Immature natural killer cell (primary cell): ENCODE data around the gene MYO7B. TPM values are rescaled to one million over a fixed set of nuclear protein-coding genes. Genes with fewer than 3 reads are reported as not detected.

Experiments used
- DNase-seq, 3 donors: peaks; one replicate each; pipeline ENCODE4 v3.0.0; 2022; ENCODE audit warnings: mixed read lengths in 1 of 3
- H3K27ac Mint-ChIP-seq, 6 donors: one replicate each; pipeline ENCODE4 v1.8.0; 2020; ENCODE audit warnings: mixed read lengths in 6 of 6, mild to moderate bottlenecking in 5 of 6, inconsistent platforms in 4 of 6, moderate library complexity in 3 of 6
- H3K27me3 Mint-ChIP-seq, 3 donors: one replicate each; pipeline ENCODE4 v1.8.0; 2020 to 2021; ENCODE audit warnings: low read depth in 3 of 3, mild to moderate bottlenecking in 3 of 3, mixed read lengths in 3 of 3, moderate library complexity in 3 of 3, inconsistent platforms in 1 of 3
- H3K36me3 Mint-ChIP-seq, 3 donors: one replicate each; pipeline ENCODE4 v1.8.0; 2020; ENCODE audit warnings: mixed read lengths in 3 of 3, inconsistent platforms in 2 of 3, mild to moderate bottlenecking in 2 of 3
- H3K4me1 Mint-ChIP-seq, 2 donors: one replicate each; pipeline ENCODE4 v1.8.0; 2020; ENCODE audit warnings: inconsistent platforms in 2 of 2, mild to moderate bottlenecking in 2 of 2, mixed read lengths in 2 of 2, moderate library complexity in 1 of 2
- H3K4me3 Mint-ChIP-seq, 5 donors: one replicate each; pipeline ENCODE4 v1.8.0; 2020; ENCODE audit warnings: mild to moderate bottlenecking in 5 of 5, mixed read lengths in 5 of 5, inconsistent platforms in 3 of 5, moderate library complexity in 3 of 5
- H3K9me3 Mint-ChIP-seq, 6 donors: one replicate each; pipeline ENCODE4 v1.8.0; 2020; ENCODE audit warnings: mild to moderate bottlenecking in 6 of 6, mixed read lengths in 6 of 6, inconsistent platforms in 4 of 6, moderate library complexity in 3 of 6
- polyA plus RNA-seq, 3 donors: library from polyadenylated mRNA; unstranded; fragments of 300-500 nt; fragmentation: Illumina TruSeq; gene quantifications; one replicate each; pipeline ENCODE4 v1.2.3, GENCODE V29; 2021

Gene MYO7B
- under 1 TPM in 1 of 3 donors, not detected in 2; 0.37 TPM for polyA plus RNA-seq

DNA sequence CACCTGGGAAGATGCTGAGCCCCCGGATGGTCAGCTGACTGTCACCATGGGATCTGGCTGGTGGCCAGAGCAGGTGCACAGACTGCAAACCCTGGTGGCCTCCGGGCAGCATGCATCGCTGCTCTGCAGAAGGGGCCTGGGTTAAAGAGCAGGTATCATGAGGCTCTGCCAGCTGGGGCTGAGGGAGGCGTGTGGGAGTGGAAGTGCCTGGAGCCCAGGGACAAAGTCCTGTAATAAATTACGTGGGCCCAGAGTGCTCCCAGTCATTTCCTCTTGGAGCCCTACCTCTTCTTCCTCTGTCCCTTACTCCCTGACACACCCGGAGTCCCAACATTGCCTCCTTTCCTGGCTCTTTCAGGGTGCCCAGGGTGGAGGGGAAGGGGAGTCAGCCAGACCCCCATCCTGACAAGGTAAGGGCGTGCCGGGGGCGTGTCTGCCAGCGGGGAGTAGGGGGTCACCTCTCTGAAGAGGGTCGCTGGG, at the start of gene MYO7B:
Gene MYO7B (plus strand): TSS at position 262 of the 480 bp plus-strand sequence. CDS start 24,040 bp downstream, outside the sequence.
- Mint-ChIP-seq H3K4me1 (no peaks in the 10 kb centered on the region), H3K4me3 (no peak within 1 kb of the TSS), H3K27me3 (peaks cover 3 to 7% (median 3%) of the 10 kb centered on the region in 3 donors), H3K9me3 (no peaks in the 10 kb centered on the region), H3K36me3 (no peaks in the 10 kb centered on the region), H3K27ac (no peak within 1 kb of the TSS)
- DNase-seq = no peak

DNA sequence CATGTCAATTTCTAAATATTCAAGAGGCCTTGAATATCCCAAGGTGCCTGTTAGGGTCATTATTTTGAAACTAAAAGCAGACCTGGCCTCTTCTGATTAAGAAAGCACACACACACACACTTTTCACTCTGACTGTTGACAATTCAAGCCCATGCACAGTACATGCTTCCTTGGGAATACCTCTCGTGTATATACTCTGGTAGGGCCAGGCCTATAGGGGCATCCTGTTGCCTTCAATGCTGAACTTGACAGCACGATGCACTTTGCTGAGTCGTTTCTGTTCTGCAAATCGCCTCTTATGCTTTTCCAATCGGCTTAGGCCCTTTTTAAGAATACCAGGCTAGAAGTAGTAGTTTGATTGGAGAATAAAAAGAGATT, 49.8 kb upstream of the MYO7B start:
- Mint-ChIP-seq H3K4me3 (peak overlapping the region in 4 of 5 donors; percentile 48 to 71 (median 61)), H3K36me3 (peaks cover 12 to 50% (median 40%) of the 10 kb centered on the region in 3 donors)

DNA sequence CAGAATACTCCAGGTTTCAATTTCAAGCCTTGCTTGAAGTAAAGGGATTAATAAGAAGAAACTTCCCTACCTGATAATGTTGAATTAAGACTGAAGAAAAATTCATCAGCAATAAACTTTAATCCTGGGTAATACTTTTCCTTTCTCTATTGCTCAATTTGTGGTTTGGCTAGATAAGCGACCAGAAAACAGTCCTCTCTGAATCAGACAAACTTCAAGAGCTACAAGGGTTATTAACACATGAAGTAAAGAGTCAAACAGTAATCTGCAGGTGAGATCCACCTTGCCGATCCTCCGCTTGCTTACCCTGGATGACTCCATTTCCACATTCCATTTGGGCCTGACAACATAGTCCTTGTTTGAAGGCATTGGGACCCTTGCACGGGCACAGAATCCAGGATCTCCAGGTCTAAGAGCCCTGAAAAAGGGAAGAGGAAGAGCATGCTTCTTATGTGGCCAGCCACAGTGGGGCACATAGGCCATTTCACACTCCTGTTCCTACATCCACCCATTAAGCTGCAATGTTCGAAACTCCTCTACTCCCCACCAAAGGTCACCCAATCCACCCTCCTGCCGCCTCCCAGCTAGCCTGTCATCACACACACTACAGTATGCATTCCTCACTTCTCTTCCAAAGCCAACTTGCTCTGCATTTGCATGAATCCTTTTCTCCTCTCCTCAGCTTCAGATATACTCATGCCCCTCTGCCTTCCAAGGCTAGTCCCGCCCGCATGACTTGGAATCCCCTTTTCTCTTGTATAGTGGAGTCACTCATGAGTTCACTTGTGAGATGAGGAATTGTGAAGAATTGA, 49.0 kb upstream of the MYO7B start:
- H3K4me3 Mint-ChIP-seq = peak overlapping the region in 4 of 5 donors; percentile 24 to 68 (median 38)
- no peaks in the 10 kb centered on the region for H3K9me3 Mint-ChIP-seq

More for the DNA sequence above, 49.8 kb upstream of the MYO7B start:
- Mint-ChIP-seq H3K27me3 (peaks cover 0 to 2% (median 0%) of the 10 kb centered on the region in 3 donors), H3K27ac (peak overlapping the region; percentile 74 to 91 (median 84)), H3K4me1 (peaks cover 28 to 43% of the 10 kb centered on the region in 2 donors), H3K9me3 (no peaks in the 10 kb centered on the region)
- DNase-seq = no peak

DNA sequence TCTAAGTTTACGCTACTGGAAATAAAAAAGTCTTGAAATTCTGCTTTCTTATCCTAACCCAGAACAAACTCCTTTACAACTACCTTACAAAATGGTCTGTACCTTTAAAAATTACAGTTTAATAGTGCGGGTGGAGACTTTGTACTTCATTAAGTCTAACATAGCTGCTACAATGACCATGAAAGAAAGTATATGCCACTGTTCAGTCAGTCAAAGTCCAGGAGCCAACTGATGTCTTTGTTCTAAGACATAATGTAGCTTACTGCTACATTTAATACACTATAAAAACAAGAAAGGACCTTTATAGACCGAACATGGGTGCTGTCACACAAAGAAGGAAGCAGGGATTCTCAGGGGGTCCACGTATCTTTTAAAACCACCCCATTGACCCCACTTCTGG, 45.2 kb upstream of the MYO7B start:
- Mint-ChIP-seq H3K27me3 (peaks cover 0 to 1% (median 0%) of the 10 kb centered on the region in 3 donors), H3K9me3 (no peaks in the 10 kb centered on the region), H3K4me1 (peaks cover 19 to 32% of the 10 kb centered on the region in 2 donors), H3K36me3 (peaks cover 28 to 58% (median 50%) of the 10 kb centered on the region in 3 donors), H3K27ac (no peak overlapping the region), H3K4me3 (no peak overlapping the region)
- DNase-seq = no peak

More for the DNA sequence above, 49.0 kb upstream of the MYO7B start:
- Mint-ChIP-seq H3K4me1 (peaks cover 28 to 43% of the 10 kb centered on the region in 2 donors), H3K27ac (peak overlapping the region; percentile 74 to 91 (median 84)), H3K27me3 (peaks cover 0 to 2% (median 1%) of the 10 kb centered on the region in 3 donors), H3K36me3 (peaks cover 17 to 54% (median 41%) of the 10 kb centered on the region in 3 donors)
- no peak for DNase-seq

DNA sequence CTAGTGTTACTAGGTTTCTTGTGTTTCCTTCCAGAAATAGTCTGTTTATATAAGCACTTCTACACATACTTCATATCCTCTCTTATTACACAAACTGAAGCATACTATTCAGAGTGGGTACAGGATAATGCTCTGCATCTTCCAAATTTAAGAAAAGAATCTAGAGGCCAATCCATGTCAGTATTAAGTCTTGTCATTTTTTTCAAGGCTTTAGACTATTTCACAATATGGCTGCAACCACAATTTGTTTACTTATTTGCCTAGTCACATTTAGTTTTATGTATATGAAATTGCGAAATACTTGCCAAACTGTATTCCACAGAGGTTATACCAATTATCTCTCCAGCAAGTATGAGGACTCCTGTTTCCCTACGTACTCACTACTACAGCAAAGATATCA, 37.1 kb upstream of the MYO7B start:
- Mint-ChIP-seq H3K36me3 (peaks cover 33 to 69% (median 61%) of the 10 kb centered on the region in 3 donors), H3K27ac (peak overlapping the region in 3 of 6 donors; percentile 21 to 81 (median 68)), H3K4me1 (no peaks in the 10 kb centered on the region), H3K4me3 (no peak overlapping the region), H3K9me3 (no peaks in the 10 kb centered on the region), H3K27me3 (no peaks in the 10 kb centered on the region)
- no peak for DNase-seq

DNA sequence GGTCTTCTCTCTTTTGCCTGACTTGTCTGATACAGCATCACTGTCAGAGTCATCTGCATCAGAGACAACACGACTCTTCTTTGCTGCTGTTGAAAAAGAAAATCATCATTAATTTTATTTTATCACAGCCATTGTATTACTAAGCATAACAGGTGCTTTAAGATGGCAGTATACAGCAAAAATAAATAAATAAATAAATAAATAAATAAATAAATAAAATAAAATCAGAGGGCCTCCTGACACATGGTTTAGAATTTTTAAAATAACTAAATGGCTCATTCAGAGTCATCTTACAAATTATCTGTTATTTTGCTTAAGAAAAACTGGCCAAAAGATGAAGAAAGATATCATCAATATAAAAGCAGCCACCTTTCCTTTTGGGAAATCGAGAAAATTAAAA, 32.0 kb upstream of the MYO7B start:
- Mint-ChIP-seq H3K27ac (peak overlapping the region in 1 of 6 donors; percentile 1), H3K4me1 (peaks cover 14 to 20% of the 10 kb centered on the region in 2 donors), H3K36me3 (peaks cover 30 to 61% (median 41%) of the 10 kb centered on the region in 3 donors)

DNA sequence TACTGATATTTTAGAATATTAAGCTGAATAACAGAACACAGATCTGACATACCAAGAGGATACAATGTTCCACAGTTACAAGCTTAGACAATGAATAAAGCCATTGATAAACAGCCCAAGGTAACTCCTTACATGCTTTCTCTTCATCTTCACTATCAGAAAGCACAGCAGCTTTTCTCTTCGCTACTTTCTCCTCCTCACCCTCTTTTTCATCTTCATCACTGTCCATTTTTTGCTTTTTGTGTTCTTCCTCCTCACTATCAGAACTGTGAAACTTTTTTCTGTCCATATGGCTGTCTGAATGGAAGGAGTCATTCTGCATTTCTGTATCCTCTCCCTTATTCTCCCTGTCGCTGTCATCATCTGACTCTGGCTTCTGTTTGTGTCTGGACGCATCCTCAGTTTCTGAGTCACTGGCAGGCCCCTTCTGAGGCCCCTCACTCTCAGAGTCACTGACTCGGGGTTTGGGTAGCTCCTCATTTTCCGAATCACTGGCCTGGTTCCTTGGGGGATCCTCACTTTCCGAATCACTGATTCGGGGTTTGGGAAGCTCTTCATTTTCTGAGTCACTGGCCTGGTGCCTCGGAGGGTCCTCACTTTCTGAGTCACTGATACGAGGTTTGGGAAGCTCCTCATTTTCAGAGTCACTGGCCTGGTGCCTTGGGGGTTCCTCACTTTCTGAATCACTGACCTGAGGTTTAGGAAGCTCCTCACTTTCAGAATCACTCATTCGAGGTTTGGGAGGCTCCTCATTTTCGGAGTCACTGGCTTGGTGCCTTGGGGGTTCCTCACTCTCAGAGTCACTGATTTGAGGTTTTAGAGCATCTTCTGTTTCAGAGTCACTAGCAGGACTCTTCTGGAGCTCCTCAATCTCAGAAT, 30.7 kb upstream of the MYO7B start:
- H3K36me3 Mint-ChIP-seq = peaks cover 25 to 52% (median 36%) of the 10 kb centered on the region in 3 donors
- H3K27ac Mint-ChIP-seq = peak overlapping the region in 1 of 6 donors; percentile 0
- H3K4me3 Mint-ChIP-seq = no peak overlapping the region
- H3K27me3 Mint-ChIP-seq = no peaks in the 10 kb centered on the region
- H3K9me3 Mint-ChIP-seq = no peaks in the 10 kb centered on the region
- no peak for DNase-seq
- H3K4me1 Mint-ChIP-seq = peaks cover 21 to 33% of the 10 kb centered on the region in 2 donors

More for the DNA sequence above, 32.0 kb upstream of the MYO7B start:
- H3K4me3 Mint-ChIP-seq = no peak overlapping the region
- no peaks in the 10 kb centered on the region for H3K27me3 Mint-ChIP-seq
- no peaks in the 10 kb centered on the region for H3K9me3 Mint-ChIP-seq
- no peak for DNase-seq

DNA sequence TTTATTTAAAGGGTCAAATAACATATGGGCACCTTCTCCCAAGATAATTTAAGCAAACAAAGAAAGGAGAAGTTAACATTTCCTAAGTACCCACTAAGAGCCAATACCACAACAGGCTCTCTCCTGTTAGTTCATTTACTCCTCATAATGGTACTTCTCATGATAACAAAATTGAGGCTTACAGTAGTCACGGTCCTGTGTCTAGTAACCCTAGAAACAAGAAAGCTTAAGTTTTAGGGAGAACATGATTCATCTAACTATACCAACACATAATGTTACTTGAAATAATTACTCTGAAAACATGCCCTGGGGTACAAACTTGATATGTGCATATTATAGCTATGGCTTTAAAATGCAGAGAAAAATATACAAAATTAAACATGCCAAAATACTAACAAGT, 29.0 kb upstream of the MYO7B start:
- peaks cover 19 to 37% (median 22%) of the 10 kb centered on the region in 3 donors for H3K36me3 Mint-ChIP-seq
- H3K4me1 Mint-ChIP-seq = peaks cover 35 to 51% of the 10 kb centered on the region in 2 donors
- no peaks in the 10 kb centered on the region for H3K27me3 Mint-ChIP-seq
- no peaks in the 10 kb centered on the region for H3K9me3 Mint-ChIP-seq
- no peak for DNase-seq
- H3K4me3 Mint-ChIP-seq = no peak overlapping the region
- H3K27ac Mint-ChIP-seq = no peak overlapping the region

DNA sequence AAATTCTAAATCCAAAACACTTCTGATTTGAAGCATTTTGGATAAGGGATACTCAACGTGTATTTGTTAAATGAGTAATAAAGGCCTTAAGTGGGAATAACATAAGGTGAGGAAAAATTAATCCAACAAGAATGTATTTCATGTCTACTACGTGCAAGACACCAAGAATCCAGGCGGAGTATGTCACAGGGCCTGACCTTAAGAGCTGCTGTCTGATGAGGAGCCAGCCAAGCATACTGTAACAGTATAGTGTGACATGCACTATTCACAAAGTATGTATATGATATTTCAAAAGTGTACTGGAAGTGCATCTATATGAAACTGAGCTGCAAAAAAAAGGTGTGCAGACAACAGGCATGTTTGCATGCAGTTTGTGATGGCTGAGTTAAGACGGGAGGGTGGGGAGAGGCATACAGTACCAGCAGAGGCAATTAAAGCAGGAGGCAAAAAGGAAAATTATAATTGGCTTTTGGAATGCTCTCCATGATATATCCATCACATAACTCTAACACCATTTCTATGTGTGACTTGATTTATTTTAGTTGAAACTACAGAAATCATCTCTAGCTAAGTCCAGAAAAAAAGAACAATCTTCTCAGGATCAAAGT, 27.4 kb upstream of the MYO7B start:
- Mint-ChIP-seq H3K27ac (peak overlapping the region in 3 of 6 donors; percentile 7 to 45 (median 15)), H3K27me3 (no peaks in the 10 kb centered on the region), H3K4me3 (no peak overlapping the region), H3K4me1 (peaks cover 51 to 67% of the 10 kb centered on the region in 2 donors), H3K9me3 (no peaks in the 10 kb centered on the region), H3K36me3 (peaks cover 6 to 23% (median 9%) of the 10 kb centered on the region in 3 donors)
- no peak for DNase-seq

DNA sequence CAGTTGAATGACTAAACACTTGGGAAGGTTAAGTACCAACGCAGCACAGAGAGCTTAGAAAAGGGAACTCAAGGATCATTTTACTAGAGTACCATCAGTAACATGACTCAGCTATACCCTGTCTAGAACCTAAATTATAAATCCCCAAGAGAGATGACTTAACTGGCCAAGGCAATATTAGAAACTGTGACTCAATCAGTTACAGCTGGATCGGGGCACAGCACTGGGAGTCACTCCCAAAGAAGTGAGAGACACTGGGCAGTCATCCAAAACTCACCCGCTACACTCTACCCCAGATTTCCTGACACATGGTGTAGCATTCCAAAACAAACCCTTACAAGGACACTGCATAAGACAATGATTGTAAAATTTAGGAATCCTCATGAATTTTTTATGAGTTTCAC, 26.9 kb upstream of the MYO7B start:
- no peaks in the 10 kb centered on the region for H3K9me3 Mint-ChIP-seq
- DNase-seq = no peak
- peak overlapping the region in 2 of 6 donors; percentile 9 to 45 for H3K27ac Mint-ChIP-seq
- no peaks in the 10 kb centered on the region for H3K27me3 Mint-ChIP-seq
- no peak overlapping the region for H3K4me3 Mint-ChIP-seq
- peaks cover 55 to 72% of the 10 kb centered on the region in 2 donors for H3K4me1 Mint-ChIP-seq
- H3K36me3 Mint-ChIP-seq = peaks cover 3 to 20% (median 6%) of the 10 kb centered on the region in 3 donors

DNA sequence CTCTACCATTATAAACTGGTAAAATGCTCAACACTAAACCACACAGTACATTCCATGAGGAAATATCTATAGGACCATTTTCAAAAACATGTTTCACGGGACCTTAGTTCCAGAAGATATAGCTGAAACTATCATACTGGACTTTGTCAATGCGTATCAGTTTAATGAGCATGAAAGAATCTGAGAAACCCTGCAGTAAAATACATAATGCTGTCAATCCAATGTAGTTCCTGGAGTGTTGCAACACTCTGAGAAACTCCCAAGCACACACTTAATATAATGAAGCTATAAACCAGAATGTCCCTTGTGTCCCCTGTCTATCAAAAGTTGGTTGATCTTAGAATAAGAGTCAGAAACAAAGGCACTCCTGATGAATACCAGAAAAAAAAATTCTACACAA, 25.4 kb upstream of the MYO7B start:
- peak overlapping the region in 4 of 6 donors; percentile 1 to 57 (median 13) for H3K27ac Mint-ChIP-seq
- H3K36me3 Mint-ChIP-seq = peaks cover 0 to 7% (median 4%) of the 10 kb centered on the region in 3 donors

DNA sequence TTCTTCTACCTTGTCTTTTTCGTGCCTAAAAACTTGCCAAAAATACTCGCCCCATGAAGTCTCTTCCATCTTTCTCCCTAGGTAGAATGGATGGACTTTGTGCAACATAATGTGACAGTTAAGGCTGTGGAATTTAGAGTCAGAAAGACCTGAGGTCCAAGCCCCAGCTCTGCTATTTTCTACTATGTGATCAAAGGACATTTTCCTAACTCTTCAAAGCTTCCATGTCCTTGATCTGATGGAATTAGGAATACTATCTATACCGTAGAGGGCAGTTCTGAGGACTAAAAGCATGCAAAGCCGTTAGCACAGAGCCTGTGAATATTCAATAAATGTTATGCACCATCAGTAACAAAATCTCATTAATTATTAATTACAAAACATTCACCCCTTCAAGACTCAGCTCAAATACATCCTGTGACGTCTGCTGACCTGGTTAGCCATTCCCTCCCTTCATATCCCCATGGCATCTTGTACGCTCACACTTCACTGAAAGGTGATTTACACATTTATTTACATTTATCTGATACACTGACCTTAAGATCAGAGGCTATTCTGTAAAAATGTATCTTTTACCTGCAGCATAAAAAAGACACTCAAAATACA, 24.3 kb upstream of the MYO7B start:
- Mint-ChIP-seq H3K27ac (peak overlapping the region; percentile 1 to 77 (median 43)), H3K4me1 (peaks cover 74 to 97% of the 10 kb centered on the region in 2 donors), H3K27me3 (no peaks in the 10 kb centered on the region), H3K36me3 (peaks cover 0 to 10% (median 4%) of the 10 kb centered on the region in 3 donors), H3K9me3 (no peaks in the 10 kb centered on the region), H3K4me3 (no peak overlapping the region)
- no peak for DNase-seq

More for the DNA sequence above, 25.4 kb upstream of the MYO7B start:
- DNase-seq = no peak
- peaks cover 67 to 86% of the 10 kb centered on the region in 2 donors for H3K4me1 Mint-ChIP-seq
- H3K27me3 Mint-ChIP-seq = no peaks in the 10 kb centered on the region
- no peaks in the 10 kb centered on the region for H3K9me3 Mint-ChIP-seq
- no peak overlapping the region for H3K4me3 Mint-ChIP-seq

DNA sequence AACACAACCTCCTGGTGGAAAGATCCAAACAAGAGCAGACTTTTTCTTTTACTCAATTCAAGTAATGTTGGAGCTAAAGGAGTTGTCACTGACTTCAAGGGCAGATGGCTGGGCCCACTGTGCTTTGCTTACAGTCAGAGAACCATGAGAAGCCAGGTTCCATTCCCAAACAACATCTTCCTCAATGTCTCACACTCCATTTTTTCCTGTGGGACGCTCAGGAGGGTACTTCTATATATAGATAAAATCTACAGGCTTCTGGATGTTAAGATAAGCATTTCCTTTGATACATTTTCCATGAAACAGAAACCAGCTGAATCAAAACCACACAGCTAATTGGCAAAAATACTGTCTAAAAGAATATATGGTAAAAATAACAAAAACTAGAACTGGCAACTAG, 23.6 kb upstream of the MYO7B start:
- peaks cover 74 to 100% of the 10 kb centered on the region in 2 donors for H3K4me1 Mint-ChIP-seq
- no peaks in the 10 kb centered on the region for H3K9me3 Mint-ChIP-seq
- peaks cover 0 to 12% (median 4%) of the 10 kb centered on the region in 3 donors for H3K36me3 Mint-ChIP-seq
- H3K27me3 Mint-ChIP-seq = no peaks in the 10 kb centered on the region
- H3K4me3 Mint-ChIP-seq = no peak overlapping the region
- H3K27ac Mint-ChIP-seq = peak overlapping the region; percentile 12 to 77 (median 40)
- no peak for DNase-seq
